Skeletal muscle tissue (tissue), 4 donors: Measurements from ENCODE around the gene NTN3. TPM values are rescaled to one million over a fixed set of nuclear protein-coding genes. Genes with fewer than 3 reads are reported as not detected.

Experiments
- H3K27ac ChIP-seq: one replicate; pipeline ENCODE4 v1.7.0; 2013; ENCODE audit warnings: mild to moderate bottlenecking, low read depth, low read length, inconsistent platforms
- H3K27me3 ChIP-seq, 3 donors: one replicate each; pipeline ENCODE4 v1.7.0; 2013; ENCODE audit warnings: low read length in 3 of 3; ENCODE audit not compliant: control insufficient read depth in 3 of 3, insufficient read depth in 3 of 3
- H3K36me3 ChIP-seq, 3 donors: one replicate each; pipeline ENCODE4 v1.7.0; 2013; ENCODE audit warnings: low read length in 3 of 3; ENCODE audit not compliant: control insufficient read depth in 3 of 3, insufficient read depth in 3 of 3
- H3K4me1 ChIP-seq, 3 donors: one replicate each; pipeline ENCODE4 v1.7.0; 2013; ENCODE audit warnings: low read length in 3 of 3, mild to moderate bottlenecking in 3 of 3; ENCODE audit not compliant: control insufficient read depth in 3 of 3, insufficient read depth in 3 of 3
- H3K4me3 ChIP-seq, 3 donors: one replicate each; pipeline ENCODE4 v1.7.0; 2013; ENCODE audit warnings: low read length in 3 of 3
- H3K9ac ChIP-seq, 3 donors: one replicate each; pipeline ENCODE4 v1.7.0; 2013; ENCODE audit warnings: low read length in 3 of 3, mild to moderate bottlenecking in 3 of 3, moderate library complexity in 2 of 3, low read depth in 1 of 3
- H3K9me3 ChIP-seq, 3 donors: one replicate each; pipeline ENCODE4 v1.7.0; 2013; ENCODE audit warnings: low read length in 3 of 3; ENCODE audit not compliant: control insufficient read depth in 3 of 3
- total RNA-seq: library from RNA; depleted of rRNA; stranded (reverse); fragments of >200 nt; gene quantifications from one replicate; pipeline ENCODE4 v1.2.3, GENCODE V29; 2014
- donor health status: Osteomylitis.

NTN3 gene
- total RNA-seq, 1 donor from 2014 or later: 5.2 TPM

GRCh38 chr16:2494616-2495015 lies 23.5 kb downstream of the NTN3 start:
- Histone ChIP-seq H3K36me3 (peaks cover 5 to 10% (median 9%) of the 10 kb centered on the region in 3 donors), H3K9me3 (no peaks in the 10 kb centered on the region), H3K9ac (no peak overlapping the region), H3K27ac (no peak overlapping the region), H3K4me3 (no peak overlapping the region), H3K4me1 (peaks cover 26 to 31% (median 29%) of the 10 kb centered on the region in 3 donors), H3K27me3 (no peaks in the 10 kb centered on the region)

DNA sequence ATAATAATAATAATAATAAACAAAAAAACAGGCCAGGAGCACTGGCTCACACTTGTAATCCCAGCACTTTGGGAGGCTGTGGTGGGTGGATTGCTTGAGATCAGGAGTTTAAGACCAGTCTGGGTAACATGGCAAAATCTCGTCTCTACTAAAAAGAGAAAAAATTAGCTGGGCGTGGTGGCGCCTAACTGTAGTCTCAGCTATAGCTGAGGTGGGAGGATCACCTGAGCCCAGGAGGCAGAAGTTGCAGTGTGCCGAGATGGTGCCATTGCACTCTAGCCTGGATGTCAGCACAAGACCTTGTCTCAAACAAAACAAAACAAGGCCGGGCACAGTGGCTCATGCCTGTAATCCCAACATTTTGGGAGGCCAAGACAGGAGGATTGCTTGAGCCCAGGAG lies 23.9 kb downstream of the NTN3 start:
- no peak overlapping the region for H3K9ac ChIP-seq
- no peaks in the 10 kb centered on the region for H3K27me3 ChIP-seq
- H3K36me3 ChIP-seq: peaks cover 7 to 10% (median 9%) of the 10 kb centered on the region in 3 donors
- H3K4me1 ChIP-seq: peaks cover 26 to 35% (median 31%) of the 10 kb centered on the region in 3 donors
- no peaks in the 10 kb centered on the region for H3K9me3 ChIP-seq
- no peak overlapping the region for H3K27ac ChIP-seq
- no peak overlapping the region for H3K4me3 ChIP-seq

GRCh38 chr16:2496223-2497115 lies 25.4 kb downstream of the NTN3 start:
- Histone ChIP-seq H3K27ac (no peak overlapping the region), H3K27me3 (no peaks in the 10 kb centered on the region), H3K9me3 (no peaks in the 10 kb centered on the region), H3K36me3 (peaks cover 7 to 10% (median 9%) of the 10 kb centered on the region in 3 donors), H3K4me1 (peaks cover 26 to 45% (median 37%) of the 10 kb centered on the region in 3 donors), H3K4me3 (no peak overlapping the region), H3K9ac (peak overlapping the region in 2 of 3 donors; percentile 57 to 73)

GRCh38 chr16:2497116-2497630 lies 26.1 kb downstream of the NTN3 start:
- Histone ChIP-seq H3K27me3 (no peaks in the 10 kb centered on the region), H3K4me1 (peaks cover 32 to 52% (median 43%) of the 10 kb centered on the region in 3 donors), H3K9ac (peak overlapping the region in 2 of 3 donors; percentile 57 to 73), H3K36me3 (peaks cover 8 to 10% (median 9%) of the 10 kb centered on the region in 3 donors), H3K4me3 (peak overlapping the region in 2 of 3 donors; percentile 14 to 45), H3K9me3 (no peaks in the 10 kb centered on the region), H3K27ac (no peak overlapping the region)

DNA sequence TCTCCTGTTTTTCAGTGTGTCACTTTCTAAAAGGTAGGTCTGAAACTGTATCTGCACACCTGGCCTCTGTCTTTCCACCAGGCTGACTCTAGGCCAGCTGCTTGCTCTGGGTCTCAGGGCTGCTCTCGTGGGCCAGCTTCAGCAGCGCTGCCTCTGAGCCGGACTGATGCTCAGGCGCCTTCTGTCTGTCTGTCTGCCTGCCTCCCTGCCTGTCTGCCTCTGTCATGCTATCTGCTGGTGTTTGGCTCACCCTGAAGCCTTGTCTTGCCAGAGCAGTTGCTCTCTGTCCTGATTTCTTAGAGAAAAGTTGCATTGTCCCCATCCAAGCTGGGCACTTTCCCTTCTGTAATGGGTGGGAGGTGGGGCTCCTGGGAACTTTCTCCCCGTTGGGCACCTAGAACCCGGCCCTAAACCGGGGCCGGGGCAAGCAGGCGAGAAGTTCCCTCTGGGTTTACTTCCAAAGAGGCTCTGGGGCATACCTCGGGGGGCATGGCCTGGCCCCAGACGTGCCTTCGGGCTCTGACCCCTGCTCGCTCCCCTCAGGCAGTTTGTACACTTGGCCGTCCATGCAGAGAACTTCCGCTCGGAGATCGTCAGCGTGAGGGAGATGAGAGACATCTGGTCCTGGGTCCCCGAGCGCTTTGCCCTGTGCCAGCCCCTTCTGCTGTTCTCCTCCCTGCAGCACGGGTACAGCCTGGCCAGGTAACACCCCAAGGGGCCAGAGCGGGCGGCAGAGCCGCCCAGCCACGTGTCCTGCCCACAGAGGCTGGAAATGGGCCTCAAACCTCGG lies 26.8 kb downstream of the NTN3 start:
- no peaks in the 10 kb centered on the region for H3K27me3 ChIP-seq
- H3K4me1 ChIP-seq: peaks cover 34 to 59% (median 46%) of the 10 kb centered on the region in 3 donors
- H3K9me3 ChIP-seq: no peaks in the 10 kb centered on the region
- peaks cover 8 to 10% (median 9%) of the 10 kb centered on the region in 3 donors for H3K36me3 ChIP-seq
- H3K9ac ChIP-seq: peak overlapping the region; percentile 38 to 73 (median 57)
- peak overlapping the region; percentile 44 for H3K27ac ChIP-seq
- H3K4me3 ChIP-seq: peak overlapping the region in 2 of 3 donors; percentile 14 to 45

GRCh38 chr16:2498531-2499253 lies 27.6 kb downstream of the NTN3 start:
- peaks cover 34 to 59% (median 46%) of the 10 kb centered on the region in 3 donors for H3K4me1 ChIP-seq
- H3K27me3 ChIP-seq: no peaks in the 10 kb centered on the region
- peak overlapping the region in 2 of 3 donors; percentile 43 to 73 for H3K9ac ChIP-seq
- peak overlapping the region in 1 of 3 donors; percentile 2 for H3K4me3 ChIP-seq
- no peak overlapping the region for H3K27ac ChIP-seq
- H3K9me3 ChIP-seq: no peaks in the 10 kb centered on the region
- H3K36me3 ChIP-seq: peaks cover 8 to 10% (median 9%) of the 10 kb centered on the region in 3 donors

- Histone ChIP-seq H3K9ac (peak overlapping the region in 1 of 3 donors; percentile 43), H3K36me3 (peaks cover 8 to 10% (median 9%) of the 10 kb centered on the region in 3 donors), H3K4me3 (no peak overlapping the region), H3K9me3 (no peaks in the 10 kb centered on the region), H3K27ac (no peak overlapping the region), H3K27me3 (no peaks in the 10 kb centered on the region), H3K4me1 (peaks cover 34 to 59% (median 46%) of the 10 kb centered on the region in 3 donors)
Observed at GRCh38 chr16:2499454-2499853, 28.4 kb downstream of the NTN3 start.

- Histone ChIP-seq H3K36me3 (peaks cover 8 to 10% (median 9%) of the 10 kb centered on the region in 3 donors), H3K27me3 (no peaks in the 10 kb centered on the region), H3K9ac (peak overlapping the region in 1 of 3 donors; percentile 20), H3K4me3 (no peak overlapping the region), H3K27ac (no peak overlapping the region), H3K9me3 (no peaks in the 10 kb centered on the region), H3K4me1 (peaks cover 34 to 59% (median 46%) of the 10 kb centered on the region in 3 donors)
Observed at GRCh38 chr16:2499890-2500429, 28.9 kb downstream of the NTN3 start.

- H3K9ac ChIP-seq: no peak overlapping the region
- peaks cover 8 to 10% (median 9%) of the 10 kb centered on the region in 3 donors for H3K36me3 ChIP-seq
- no peaks in the 10 kb centered on the region for H3K27me3 ChIP-seq
- no peak overlapping the region for H3K4me3 ChIP-seq
- H3K9me3 ChIP-seq: no peaks in the 10 kb centered on the region
- no peak overlapping the region for H3K27ac ChIP-seq
- peaks cover 34 to 59% (median 46%) of the 10 kb centered on the region in 3 donors for H3K4me1 ChIP-seq
Observed at GRCh38 chr16:2500430-2500917, 29.4 kb downstream of the NTN3 start.
